Limb (tissue), 2 donors: ENCODE measurements around the gene VCAN.
A peak's percentile ranks its signal among the peaks of the same experiment; 100 is the strongest.

Experiments
- DNase-seq, 2 donors: peaks; one replicate each; pipeline ENCODE4 v3.0.0-alpha.2; 2016; ENCODE audit errors: extremely low spot score in 2 of 2

The VCAN gene

DNA sequence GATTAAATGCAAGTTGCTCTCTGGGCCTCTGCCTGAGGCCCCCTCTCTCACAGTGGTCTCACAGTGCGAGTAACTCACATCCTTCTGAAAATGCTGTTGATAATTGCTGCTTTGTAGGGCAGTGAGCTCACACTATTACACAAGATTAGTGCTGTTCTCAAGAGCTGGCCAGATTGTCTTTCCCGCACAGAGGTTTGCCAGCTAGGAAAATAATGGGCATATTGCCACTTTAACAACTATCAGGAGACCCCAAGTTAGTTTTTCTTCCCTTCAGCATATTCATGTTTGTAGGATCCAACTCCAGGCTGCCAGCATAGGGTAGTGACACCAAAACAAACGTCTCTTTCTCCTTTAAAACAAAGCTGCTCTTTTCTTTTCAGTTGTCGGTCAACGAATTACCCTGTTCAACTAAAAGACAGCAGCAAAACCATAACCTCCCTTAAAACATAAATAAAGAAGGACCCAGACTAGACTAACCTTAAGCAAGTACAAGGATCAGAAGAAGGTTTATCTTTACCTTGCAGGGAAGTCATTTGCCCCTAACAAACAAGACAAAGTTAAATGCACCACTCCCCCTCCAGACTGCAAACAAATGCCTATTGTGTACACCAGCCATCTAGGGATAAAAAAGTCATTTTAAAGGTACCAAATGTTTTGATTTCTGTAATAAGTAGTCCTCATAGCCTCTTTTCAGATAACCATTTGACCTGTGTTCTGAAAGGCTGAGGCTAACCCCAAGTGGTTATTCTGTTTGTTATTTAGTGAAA is 91.4 kb downstream of the VCAN start:
- DNase-seq, result peak in 1 of 2 donors; percentile 48

GRCh38 chr5:83563631-83564030 is 92.1 kb downstream of the VCAN start:
- no peak for DNase-seq

DNA sequence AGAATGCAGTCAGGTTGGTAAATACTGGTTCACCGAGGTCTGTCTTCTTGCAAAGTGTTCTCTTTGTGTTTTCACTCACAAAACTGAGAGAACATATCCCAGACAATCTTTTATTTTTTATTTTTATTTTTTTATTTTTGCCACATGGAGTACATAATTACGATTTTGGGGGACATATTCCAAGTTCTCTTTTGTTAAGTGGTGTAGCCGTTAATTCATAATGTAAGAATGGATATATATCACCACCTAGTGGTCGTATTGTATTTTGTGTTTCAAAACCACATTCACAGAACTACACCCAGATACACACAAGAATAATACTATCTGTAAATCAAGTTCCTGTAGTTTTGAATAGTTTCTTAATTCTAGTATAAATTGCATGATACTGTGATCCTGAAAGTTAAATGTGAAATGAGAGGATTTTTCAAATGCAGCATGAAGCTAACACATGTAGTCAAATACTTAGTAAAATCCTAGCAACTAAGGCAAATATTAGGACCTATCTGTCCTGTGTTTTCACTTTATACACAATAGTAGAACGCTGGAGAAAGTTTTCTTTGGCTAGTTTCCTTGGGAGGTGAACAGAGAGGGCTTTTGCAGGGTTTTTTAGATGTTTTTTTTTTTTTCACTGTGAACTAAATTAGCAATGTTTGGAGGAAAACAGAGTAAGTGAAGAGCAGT is 92.7 kb downstream of the VCAN start:
- peak in 1 of 2 donors; percentile 68 for DNase-seq

GRCh38 chr5:83567741-83568140 is 96.2 kb downstream of the VCAN start:
- no peak for DNase-seq

DNA sequence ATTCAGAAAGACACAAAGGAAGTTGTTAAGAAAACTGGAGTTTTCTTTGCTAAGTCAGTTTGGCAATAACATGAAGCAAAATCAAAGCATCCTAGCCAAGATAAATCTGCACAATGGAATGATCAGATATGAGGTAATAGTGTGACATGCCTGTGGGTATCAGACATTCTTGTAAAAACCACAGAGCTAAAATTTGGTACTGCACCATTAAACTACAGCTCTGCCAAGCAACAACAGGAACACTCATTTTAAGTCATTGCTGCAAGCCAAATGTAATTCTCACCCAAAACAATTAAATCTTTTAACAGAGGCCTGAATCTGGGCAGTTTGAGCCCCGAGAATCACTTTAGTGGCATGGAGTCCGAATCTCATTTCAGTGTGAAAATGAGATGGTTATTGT is 96.6 kb downstream of the VCAN start:
- no peak for DNase-seq

DNA sequence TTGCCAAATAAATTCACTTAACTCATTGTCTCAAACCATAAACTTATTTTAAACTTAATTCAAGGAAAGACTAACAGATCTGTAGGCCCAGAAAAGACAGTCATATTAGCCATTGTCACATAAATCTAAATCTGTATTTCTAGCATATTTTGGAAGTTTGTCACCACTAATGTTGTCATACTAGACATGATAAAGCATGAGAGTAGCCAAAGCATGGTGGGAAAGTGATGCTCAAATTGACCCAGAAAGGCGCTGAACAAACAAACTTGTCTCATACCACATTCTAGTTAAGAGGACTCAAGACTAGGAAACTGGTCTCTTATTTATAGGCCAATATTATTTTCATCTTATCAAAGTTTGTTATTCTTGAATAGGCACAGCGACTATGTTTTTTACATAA is 99.4 kb downstream of the VCAN start:
- DNase-seq, result no peak

DNA sequence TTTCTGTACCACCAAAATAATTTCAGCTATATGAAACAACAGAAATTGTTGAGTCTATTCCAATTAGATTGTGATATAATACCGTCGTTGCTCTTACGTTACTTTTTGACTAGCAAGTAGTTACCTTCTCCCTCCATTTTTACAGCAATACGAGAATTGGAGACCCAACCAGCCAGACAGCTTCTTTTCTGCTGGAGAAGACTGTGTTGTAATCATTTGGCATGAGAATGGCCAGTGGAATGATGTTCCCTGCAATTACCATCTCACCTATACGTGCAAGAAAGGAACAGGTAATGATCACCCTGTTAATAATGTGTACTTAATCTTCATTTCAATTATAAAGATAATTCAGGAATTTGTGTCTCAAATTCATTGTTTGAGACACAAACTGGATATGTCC is 100.7 kb downstream of the VCAN start:
- DNase-seq, result no peak

DNA sequence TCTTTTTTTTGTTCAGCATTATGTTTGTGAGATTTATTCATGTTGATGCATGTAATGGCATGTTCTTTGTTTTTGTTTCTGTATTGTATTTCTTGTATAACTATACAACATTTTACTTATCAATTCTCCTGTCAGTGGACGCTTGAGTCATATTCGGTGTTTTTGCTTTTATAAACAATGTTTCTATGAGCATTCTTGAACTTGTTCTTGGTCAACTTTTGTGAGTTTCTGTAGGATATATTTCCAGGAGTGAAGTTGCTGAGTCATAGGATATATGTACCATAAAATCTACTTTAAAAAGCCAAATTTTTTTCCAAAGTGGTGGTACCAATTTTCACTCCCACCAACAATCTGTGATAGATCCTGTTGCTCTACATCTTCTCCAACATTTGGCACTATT is 104.8 kb downstream of the VCAN start:
- DNase-seq, result no peak

DNA sequence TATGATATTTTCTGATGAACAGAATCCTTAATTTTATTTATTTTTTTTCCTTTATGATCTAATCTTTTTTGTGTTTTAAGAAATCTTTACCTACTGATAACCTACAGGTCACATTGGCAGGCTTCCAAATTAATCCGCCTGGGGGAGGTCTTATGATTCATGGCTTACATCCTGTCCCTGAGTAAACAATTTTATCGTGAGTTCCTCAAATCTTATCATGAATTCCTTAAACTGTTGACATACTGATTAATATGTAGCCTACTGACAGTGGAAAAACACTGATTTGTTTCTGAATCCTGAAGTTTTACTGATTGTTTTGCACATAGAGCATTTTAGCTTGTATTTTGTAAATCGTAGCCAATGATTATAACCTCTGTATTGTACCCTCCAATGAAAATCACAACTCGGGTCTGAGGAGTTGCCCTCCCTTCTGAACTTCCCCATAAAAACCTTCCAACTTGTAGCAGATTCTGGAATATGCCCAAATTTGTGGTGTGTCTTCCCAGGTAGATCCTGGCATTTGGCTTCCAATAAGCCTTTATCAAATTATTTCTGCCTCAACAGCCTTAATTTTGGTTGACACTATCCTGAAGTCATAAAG is 105.6 kb downstream of the VCAN start:
- no peak for DNase-seq

DNA sequence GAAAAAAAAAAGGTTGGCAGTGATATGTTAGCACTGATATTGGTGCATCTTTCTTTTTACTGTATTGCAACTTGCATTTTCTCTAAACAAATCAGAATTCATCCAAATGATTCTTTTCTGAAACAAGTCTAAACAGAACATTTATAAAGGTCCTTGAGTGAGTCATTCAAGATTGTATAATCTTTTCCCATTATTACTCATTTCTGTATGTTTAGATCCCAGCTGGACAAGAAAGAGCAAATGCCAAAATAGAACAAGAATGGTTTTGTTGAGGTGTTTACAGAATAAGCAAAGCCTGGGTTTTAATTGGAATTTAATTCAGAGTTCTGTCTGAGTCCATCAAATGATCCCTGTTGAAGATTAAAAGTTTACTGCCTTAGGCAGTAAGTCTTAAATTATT is 112.3 kb downstream of the VCAN start:
- DNase-seq, result no peak

DNA sequence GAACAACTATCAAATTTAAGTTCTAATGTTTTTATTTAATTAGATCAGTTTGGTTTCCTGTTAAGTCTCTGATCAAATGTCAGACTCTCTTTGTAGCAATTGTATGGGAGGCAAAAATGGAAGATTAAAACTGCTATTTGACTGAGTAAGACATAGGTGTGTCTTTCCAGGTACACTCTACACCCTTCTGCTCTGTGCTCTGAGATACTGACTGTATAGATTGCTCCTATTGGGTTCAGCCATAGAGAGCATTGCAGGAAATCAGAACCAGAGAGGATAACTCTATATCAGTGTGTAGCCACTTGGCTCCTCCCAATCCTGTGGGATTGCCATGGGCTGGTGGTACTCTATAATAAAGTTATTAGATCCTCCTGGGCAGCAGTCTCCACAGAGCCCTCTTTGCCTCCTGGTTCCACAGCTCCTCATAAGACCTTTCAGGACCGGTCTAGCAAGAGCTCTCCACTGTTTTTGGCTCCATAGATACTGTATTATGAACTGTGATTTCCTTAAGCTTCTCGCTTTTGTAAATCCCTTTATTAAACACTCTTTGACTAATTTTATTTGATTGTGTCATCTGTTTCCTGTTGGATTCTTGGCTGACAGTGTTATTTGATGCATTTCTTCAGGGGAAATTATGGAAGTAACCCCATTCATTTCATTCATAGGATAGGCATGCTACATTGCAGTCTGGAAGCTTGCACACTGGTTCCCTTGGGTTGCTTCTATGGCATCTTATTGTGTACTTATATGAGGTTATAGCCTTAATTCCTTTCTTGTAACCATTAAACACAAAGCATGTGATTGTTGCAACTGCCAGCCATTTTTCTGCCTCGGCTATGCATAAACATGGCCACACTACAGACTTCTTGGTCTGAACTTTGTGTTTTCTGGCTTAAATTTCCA is 115.6 kb downstream of the VCAN start:
- DNase-seq, result no peak

DNA sequence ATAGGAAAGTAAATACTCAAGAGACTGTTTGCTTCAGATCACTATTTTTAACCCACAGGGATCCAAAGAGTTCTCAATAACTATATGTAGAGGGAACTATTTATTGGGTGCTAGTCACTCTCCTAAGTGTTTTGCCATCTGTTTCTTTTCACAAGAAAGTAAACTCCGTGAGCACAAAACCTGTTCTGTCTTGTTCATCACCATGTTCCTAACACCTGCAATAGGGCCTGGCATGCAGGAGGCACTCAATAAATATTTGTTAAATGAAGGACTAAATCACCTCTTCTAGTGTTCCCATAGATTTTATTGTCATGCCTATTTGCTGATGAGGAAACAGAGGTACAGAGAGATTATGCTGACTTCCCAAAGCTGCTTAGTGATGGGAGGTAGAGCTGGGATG is 118.2 kb downstream of the VCAN start:
- DNase-seq, result no peak

GRCh38 chr5:83590966-83591365 is 119.4 kb downstream of the VCAN start:
- DNase-seq, result no peak

- no peak for DNase-seq
Measured at GRCh38 chr5:83595217-83595616, 123.7 kb downstream of the VCAN start.

DNA sequence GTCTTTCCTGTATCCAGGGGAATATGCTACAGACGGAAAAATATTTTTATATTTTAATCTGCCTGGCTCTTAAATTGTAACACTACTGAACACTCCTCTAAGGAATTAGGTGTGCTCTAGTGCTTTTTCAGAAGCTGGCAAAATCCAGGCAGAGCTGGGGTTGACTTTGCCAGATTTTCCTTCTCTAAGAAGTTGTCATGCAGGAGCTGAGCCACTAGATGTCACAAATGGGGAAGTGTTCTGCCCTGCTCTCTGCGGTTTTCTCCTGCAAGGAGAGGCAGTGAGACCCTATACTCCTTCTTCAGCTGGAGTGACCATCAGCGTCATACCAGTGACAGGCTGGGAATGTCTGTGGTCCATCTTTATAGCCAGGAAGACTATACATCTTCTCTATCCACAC is 136.6 kb downstream of the VCAN start:
- DNase-seq, result peak; percentile 52 to 66

GRCh38 chr5:83614841-83615240 is 143.3 kb downstream of the VCAN start:
- DNase-seq, result no peak

GRCh38 chr5:83628360-83628759 is 156.8 kb downstream of the VCAN start:
- no peak for DNase-seq
